Stimulated activated CD4-positive, alpha-beta T cell treated with anti-CD3 and anti-CD28 coated beads, TNF-alpha, amount 100 ng/mL, for 4 hours (primary cell): ENCODE data around the gene CNNM2.

Experiments used
- DNase-seq, 3 experiments: peaks; one replicate each; pipeline ENCODE4 v3.0.0-alpha.2; 2020; ENCODE audit warnings: low read depth in 3 of 3

CNNM2 gene

GRCh38 chr10:103072891-103073290, 154.8 kb downstream of the CNNM2 start:
- no peak for DNase-seq

- DNase-seq, result no peak
Observed at GRCh38 chr10:103077020-103077419, 158.9 kb downstream of the CNNM2 start.

- DNase-seq, result no peak
Observed at GRCh38 chr10:103077491-103078308, 159.6 kb downstream of the CNNM2 start.

- no peak for DNase-seq
Observed at GRCh38 chr10:103078309-103078615, 160.2 kb downstream of the CNNM2 start.

GRCh38 chr10:103078676-103079075, 160.6 kb downstream of the CNNM2 start:
- no peak for DNase-seq

GRCh38 chr10:103079100-103079499, 161.0 kb downstream of the CNNM2 start:
- DNase-seq, result no peak

GRCh38 chr10:103079946-103080345, 161.9 kb downstream of the CNNM2 start:
- DNase-seq, result no peak

GRCh38 chr10:103080891-103081581, 162.9 kb downstream of the CNNM2 start:
- no peak for DNase-seq

GRCh38 chr10:103082683-103083082, 164.6 kb downstream of the CNNM2 start:
- no peak for DNase-seq

GRCh38 chr10:103083266-103083976, 165.3 kb downstream of the CNNM2 start:
- DNase-seq, result no peak

GRCh38 chr10:103083977-103084320, 165.9 kb downstream of the CNNM2 start:
- DNase-seq, result no peak

GRCh38 chr10:103086261-103086660, 168.2 kb downstream of the CNNM2 start:
- no peak for DNase-seq

GRCh38 chr10:103086799-103087198, 168.7 kb downstream of the CNNM2 start:
- no peak for DNase-seq

GRCh38 chr10:103089493-103089892, 171.4 kb downstream of the CNNM2 start:
- no peak for DNase-seq

GRCh38 chr10:103090911-103091310, 172.8 kb downstream of the CNNM2 start:
- no peak for DNase-seq

GRCh38 chr10:103095005-103095404, 176.9 kb downstream of the CNNM2 start:
- no peak for DNase-seq

GRCh38 chr10:103096130-103096529, 178.0 kb downstream of the CNNM2 start:
- DNase-seq, result no peak

GRCh38 chr10:103098240-103098639, 180.1 kb downstream of the CNNM2 start:
- no peak for DNase-seq

GRCh38 chr10:103100620-103101019, 182.5 kb downstream of the CNNM2 start:
- DNase-seq, result no peak

GRCh38 chr10:103102195-103102594, 184.1 kb downstream of the CNNM2 start:
- DNase-seq, result no peak

GRCh38 chr10:103103989-103104388, 185.9 kb downstream of the CNNM2 start:
- DNase-seq, result no peak

- DNase-seq, result no peak
Observed at GRCh38 chr10:103104721-103105120, 186.6 kb downstream of the CNNM2 start.

GRCh38 chr10:103105462-103105861, 187.4 kb downstream of the CNNM2 start:
- no peak for DNase-seq
